Measurements from ENCODE around the gene BACH2.

- TF ChIP-seq POLR2A (IDR thresholded peaks at IDR 0.05), result no peak
- no peak for TF ChIP-seq POLR2AphosphoS5 (IDR thresholded peaks at IDR 0.05)
- no peak for TF ChIP-seq CTCF (IDR thresholded peaks at IDR 0.05)
- TF ChIP-seq EP300 (IDR thresholded peaks at IDR 0.05), result no peak
Observed at GRCh38 chr6:90008908-90009501, 287.6 kb downstream of the BACH2 start.

Measured in stomach (tissue), 4 donors.